Calu3 (cell line): ENCODE measurements around the gene WIPI1. TPM values are rescaled to one million over a fixed set of nuclear protein-coding genes. Genes with fewer than 3 reads are reported as not detected.

Source experiments
- Bru-seq: library from RNA; stranded (reverse); fragments of 400-500 nt; gene quantifications from one replicate; lab custom pipeline; 2021; lab: Mats Ljungman, UMichigan
- BruChase-seq, 2 experiments: library from RNA; stranded (reverse); fragments of 400-500 nt; gene quantifications; one replicate each; lab custom pipeline; 2021; lab: Mats Ljungman, UMichigan
- BruUV-seq: library from RNA; stranded (reverse); fragments of 400-500 nt; replicated peaks from 2 replicates; lab custom pipeline; 2021; lab: Mats Ljungman, UMichigan
- CTCF ChIA-PET: fragments of 300-600 bp; sonication (Branson Sonifier 250); formaldehyde crosslinking; loops from one replicate; lab custom pipeline; 2022; ENCODE audit warnings: antibody characterized with exemption; lab: Charles Lee
- DNase-seq: peaks from one replicate; pipeline ENCODE4 v3.0.0; 2022
- H3K27ac Mint-ChIP-seq: one replicate; pipeline ENCODE4 v1.8.0; 2022; ENCODE audit warnings: mixed read lengths; ENCODE audit not compliant: unreplicated experiment
- H3K27me3 Mint-ChIP-seq: one replicate; pipeline ENCODE4 v1.8.0; 2022; ENCODE audit warnings: mixed read lengths; ENCODE audit not compliant: unreplicated experiment
- H3K36me3 Mint-ChIP-seq: one replicate; pipeline ENCODE4 v1.8.0; 2022; ENCODE audit warnings: mild to moderate bottlenecking, moderate library complexity, mixed read lengths; ENCODE audit not compliant: insufficient read depth, unreplicated experiment
- H3K4me1 Mint-ChIP-seq: one replicate; pipeline ENCODE4 v1.8.0; 2022; ENCODE audit warnings: mild to moderate bottlenecking, low read depth, mixed read lengths; ENCODE audit not compliant: unreplicated experiment
- H3K4me3 Mint-ChIP-seq: one replicate; pipeline ENCODE4 v1.8.0; 2022; ENCODE audit warnings: mild to moderate bottlenecking, low read depth, moderate library complexity, mixed read lengths; ENCODE audit not compliant: unreplicated experiment
- H3K9me3 Mint-ChIP-seq: one replicate; pipeline ENCODE4 v1.8.0; 2022; ENCODE audit warnings: low read depth, mixed read lengths; ENCODE audit not compliant: unreplicated experiment
- CTCF ChIP-seq: fragments of 200-600 bp; IDR thresholded peaks from one replicate; pipeline ENCODE4 v1.8.0; 2022; ENCODE audit warnings: antibody characterized with exemption; ENCODE audit not compliant: unreplicated experiment
- intact Hi-C: fragments of 100-400 bp; cut with micrococcal nuclease; formaldehyde crosslinking; loops from one replicate; pipeline ENCODE4 v1.10.0; 2022; ENCODE audit not compliant: unreplicated experiment
- long read RNA-seq: library from polyadenylated mRNA; stranded (forward); transcript quantifications from one replicate; pipeline ENCODE4 v2.0.0, GENCODE V29; 2022
- total RNA-seq: library from RNA; stranded (reverse); gene quantifications from 2 replicates; pipeline ENCODE4 v1.2.3, GENCODE V29; 2022

The WIPI1 gene
- total RNA-seq (37.0 and 43.4 TPM in 2 replicates), Bru-seq, nascent RNA (percentile 76 among the genes with signal in this experiment), BruChase-seq, experiment 1, labeled RNA remaining after a 6-hour chase (percentile 66 among the genes with signal in this experiment), BruChase-seq, experiment 2, labeled RNA remaining after a 2-hour chase (percentile 68 among the genes with signal in this experiment)
- long read RNA-seq, transcript WIPI1-202 (12 exons, 1,575 nt): minor isoform, 7 of 37 reads
- long read RNA-seq, transcript WIPI1-201 (13 exons, 1,832 nt): major isoform, 22 of 37 reads
- long read RNA-seq, partial matches to known transcripts: 1 of 37 reads
- long read RNA-seq, other reads (novel, unspliced or antisense): 7 of 37 reads

GRCh38 chr17:68457168-68457538, at the start of gene WIPI1:
TSS of gene WIPI1 (minus strand) at chr17:68457496. CDS start at chr17:68457421, 75 bp downstream.
- no peak for TF ChIP-seq CTCF
- H3K4me3 Mint-ChIP-seq: peak within 1 kb of the TSS; percentile 88
- no peaks in the 10 kb centered on the region for H3K9me3 Mint-ChIP-seq
- peaks cover 23% of the 10 kb centered on the region for H3K36me3 Mint-ChIP-seq
- no peaks in the 10 kb centered on the region for H3K27me3 Mint-ChIP-seq
- intact Hi-C loops: loop anchor here (2.0 kb wide), 1 partner anchor 20 kb away; no protein-coding TSS in a partner anchor
- CTCF ChIA-PET: interaction anchor here (0.5 to 1.0 kb wide), 4 partner anchors 191 to 448 kb away, joined by 3 to 6 read pairs (median 4); no protein-coding TSS in a partner anchor
- H3K4me1 Mint-ChIP-seq: peaks cover 12% of the 10 kb centered on the region
- no peak for DNase-seq
- H3K27ac Mint-ChIP-seq: peak within 1 kb of the TSS; percentile 78
- BruUV-seq: no TSS peak

GRCh38 chr17:68505951-68506350, 48.7 kb upstream of the WIPI1 start:
- Mint-ChIP-seq H3K4me3 (no peak overlapping the region), H3K4me1 (no peaks in the 10 kb centered on the region), H3K9me3 (no peaks in the 10 kb centered on the region), H3K27me3 (no peaks in the 10 kb centered on the region), H3K27ac (no peak overlapping the region), H3K36me3 (no peaks in the 10 kb centered on the region)
- CTCF ChIA-PET: no interaction called here
- TF ChIP-seq CTCF: no peak
- no TSS peak for BruUV-seq
- intact Hi-C loops: no loop called here
- DNase-seq: no peak

- no peak for DNase-seq
- intact Hi-C loops: no loop called here
- H3K27me3 Mint-ChIP-seq: no peaks in the 10 kb centered on the region
- H3K27ac Mint-ChIP-seq: no peak overlapping the region
- H3K4me1 Mint-ChIP-seq: no peaks in the 10 kb centered on the region
- TF ChIP-seq CTCF: no peak
- H3K4me3 Mint-ChIP-seq: no peak overlapping the region
- no TSS peak for BruUV-seq
- peaks cover 4% of the 10 kb centered on the region for H3K36me3 Mint-ChIP-seq
- CTCF ChIA-PET: no interaction called here
- no peaks in the 10 kb centered on the region for H3K9me3 Mint-ChIP-seq
These were observed 43.8 kb upstream of the WIPI1 start for GRCh38 chr17:68501074-68501473.

- no peaks in the 10 kb centered on the region for H3K9me3 Mint-ChIP-seq
- no peak for TF ChIP-seq CTCF
- no peak for DNase-seq
- H3K27ac Mint-ChIP-seq: no peak overlapping the region
- no peaks in the 10 kb centered on the region for H3K4me1 Mint-ChIP-seq
- no peaks in the 10 kb centered on the region for H3K27me3 Mint-ChIP-seq
- CTCF ChIA-PET: no interaction called here
- no peak overlapping the region for H3K4me3 Mint-ChIP-seq
- BruUV-seq: no TSS peak
- intact Hi-C loops: no loop called here
- H3K36me3 Mint-ChIP-seq: peaks cover 7% of the 10 kb centered on the region
These were observed 42.3 kb upstream of the WIPI1 start for GRCh38 chr17:68499587-68499986.
